Measurements from ENCODE around the gene KMT2A.
A peak's percentile ranks its signal among the peaks of the same experiment; 100 is the strongest.
"Not testable (repeated sequence)": the region's sequence is repeated elsewhere in the genome, so short reads cannot be mapped to it uniquely, and the experiment has no call there.

KMT2A gene

GRCh38 chr11:118435893-118436624, at the start of gene KMT2A:
Gene KMT2A (plus strand): TSS chr11:118436492. CDS start chr11:118436513, 21 bp downstream.
- peak; percentile 97 for DNase-seq

- no peak for DNase-seq
These were observed 40.2 kb upstream of the KMT2A start for GRCh38 chr11:118396097-118396501.

- no peak for DNase-seq
These were observed 38.8 kb upstream of the KMT2A start for GRCh38 chr11:118397448-118397847.

- DNase-seq: peak; percentile 42
These were observed 37.3 kb upstream of the KMT2A start for GRCh38 chr11:118398791-118399559.

GRCh38 chr11:118401151-118401879, 35.0 kb upstream of the KMT2A start, which contains the start of gene ATP5MG:
Gene ATP5MG (plus strand): TSS chr11:118401606. CDS start chr11:118401666, 60 bp downstream.
- DNase-seq: peak; percentile 95

GRCh38 chr11:118401880-118402590, 34.3 kb upstream of the KMT2A start:
- no peak for DNase-seq

- DNase-seq: not testable (repeated sequence)
These were observed 33.7 kb upstream of the KMT2A start for GRCh38 chr11:118402594-118402993.

GRCh38 chr11:118406599-118407166, 29.6 kb upstream of the KMT2A start:
- DNase-seq: no peak

GRCh38 chr11:118410055-118410745, 26.1 kb upstream of the KMT2A start:
- DNase-seq: no peak

- DNase-seq: no peak
These were observed 24.8 kb upstream of the KMT2A start for GRCh38 chr11:118411530-118411929.

- DNase-seq: no peak
These were observed 23.4 kb upstream of the KMT2A start for GRCh38 chr11:118412921-118413320.

GRCh38 chr11:118415062-118415738, 21.1 kb upstream of the KMT2A start:
- DNase-seq: no peak

GRCh38 chr11:118415739-118416068, 20.6 kb upstream of the KMT2A start:
- DNase-seq: peak; percentile 20

GRCh38 chr11:118416900-118417299, 19.4 kb upstream of the KMT2A start:
- not testable (repeated sequence) for DNase-seq

- DNase-seq: no peak
These were observed 18.5 kb upstream of the KMT2A start for GRCh38 chr11:118417801-118418200.

- DNase-seq: no peak
These were observed 17.5 kb upstream of the KMT2A start for GRCh38 chr11:118418766-118419165.

- no peak for DNase-seq
These were observed 8.6 kb upstream of the KMT2A start for GRCh38 chr11:118427707-118428106.

GRCh38 chr11:118430956-118431355, 5.3 kb upstream of the KMT2A start:
- DNase-seq: no peak

GRCh38 chr11:118434123-118434552, 2.2 kb upstream of the KMT2A start:
- no peak for DNase-seq

GRCh38 chr11:118434553-118435289, 1.6 kb upstream of the KMT2A start:
- peak; percentile 64 for DNase-seq

Measured in stimulated activated CD4-positive, alpha-beta T cell treated with anti-CD3 and anti-CD28 coated beads, Interleukin-15, amount 100 ng/mL, for 24 hours (primary cell).